ENCODE results near the gene RPS15. TPM values are rescaled to one million over a fixed set of nuclear protein-coding genes. Genes with fewer than 3 reads are reported as not detected.

The RPS15 gene
- polyA plus RNA-seq, 1 donor (not counting 4 experiments of a cell fraction or from before 2014, with no cell fraction given) = 795 TPM

DNA sequence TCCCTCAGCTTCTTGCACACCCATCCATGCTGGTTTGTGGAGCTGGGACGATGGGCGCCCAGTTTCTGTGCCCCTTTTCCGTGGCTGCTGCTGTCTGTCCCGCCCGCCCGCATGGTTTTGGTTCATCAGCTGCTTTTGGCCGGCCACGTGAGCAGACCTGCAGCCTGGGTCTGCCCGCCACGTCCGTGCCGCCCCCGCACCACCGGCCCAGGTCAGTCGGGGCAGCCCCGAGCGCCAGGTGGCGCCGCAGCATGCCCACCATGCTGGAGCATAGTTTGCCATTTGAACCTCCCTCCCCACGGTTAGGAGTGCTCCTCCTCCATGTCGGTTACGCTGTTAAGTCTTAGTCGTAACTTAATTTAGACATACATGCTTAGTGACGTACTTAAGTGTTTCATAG is 15.3 kb upstream of the RPS15 start:
- Histone ChIP-seq H3K36me3 (ENCODE audit: control insufficient read depth in 2 of 2, extremely low read depth in 1 of 2, insufficient read depth in 2 of 2, low read length in 2 of 2) (peaks cover 45 to 75% of the 10 kb centered on the region in 2 experiments), H2AFZ (ENCODE audit: control insufficient read depth, low read length) (no peak overlapping the region), H3K9me3 (ENCODE audit: control insufficient read depth, low read depth, low read length) (no peaks in the 10 kb centered on the region), H3K4me2 (ENCODE audit: control insufficient read depth, extremely low read depth, insufficient read depth, low read depth, low read length) (no peak overlapping the region), H3K4me1 (ENCODE audit: control insufficient read depth, extremely low read depth, insufficient read depth, low read length) (peaks cover 17% of the 10 kb centered on the region), H4K20me1 (ENCODE audit: control insufficient read depth, extremely low read depth, insufficient read depth, low read length) (peaks cover 25% of the 10 kb centered on the region), H3K79me2 (ENCODE audit: control insufficient read depth, insufficient read depth, low read length) (peaks cover 77% of the 10 kb centered on the region), H3K27ac (ENCODE audit: control insufficient read depth, insufficient read depth, low read length) (no peak overlapping the region), H3K9me1 (ENCODE audit: control insufficient read depth, extremely low read depth, insufficient read depth, low read length) (peaks cover 3% of the 10 kb centered on the region), H3K9ac (ENCODE audit: control insufficient read depth, extremely low read depth, insufficient read depth, low read length) (no peak overlapping the region), H3K4me3 (ENCODE audit: control insufficient read depth in 2 of 3, extremely low read depth in 1 of 3, insufficient read depth in 2 of 3, low read depth in 1 of 3, low read length in 3 of 3) (no peak overlapping the region), H3K27me3 (ENCODE audit: control insufficient read depth, extremely low read depth, insufficient read depth, low read length) (no peaks in the 10 kb centered on the region)
- no peak for TF ChIP-seq EZH2 (IDR thresholded peaks at IDR 0.05; ENCODE audit: low read length)
- TF ChIP-seq, protein P1, sequence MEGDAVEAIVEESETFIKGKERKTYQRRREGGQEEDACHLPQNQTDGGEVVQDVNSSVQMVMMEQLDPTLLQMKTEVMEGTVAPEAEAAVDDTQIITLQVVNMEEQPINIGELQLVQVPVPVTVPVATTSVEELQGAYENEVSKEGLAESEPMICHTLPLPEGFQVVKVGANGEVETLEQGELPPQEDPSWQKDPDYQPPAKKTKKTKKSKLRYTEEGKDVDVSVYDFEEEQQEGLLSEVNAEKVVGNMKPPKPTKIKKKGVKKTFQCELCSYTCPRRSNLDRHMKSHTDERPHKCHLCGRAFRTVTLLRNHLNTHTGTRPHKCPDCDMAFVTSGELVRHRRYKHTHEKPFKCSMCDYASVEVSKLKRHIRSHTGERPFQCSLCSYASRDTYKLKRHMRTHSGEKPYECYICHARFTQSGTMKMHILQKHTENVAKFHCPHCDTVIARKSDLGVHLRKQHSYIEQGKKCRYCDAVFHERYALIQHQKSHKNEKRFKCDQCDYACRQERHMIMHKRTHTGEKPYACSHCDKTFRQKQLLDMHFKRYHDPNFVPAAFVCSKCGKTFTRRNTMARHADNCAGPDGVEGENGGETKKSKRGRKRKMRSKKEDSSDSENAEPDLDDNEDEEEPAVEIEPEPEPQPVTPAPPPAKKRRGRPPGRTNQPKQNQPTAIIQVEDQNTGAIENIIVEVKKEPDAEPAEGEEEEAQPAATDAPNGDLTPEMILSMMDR (optimal IDR thresholded peaks at IDR 0.05 in 1 of 3, IDR thresholded peaks at IDR 0.05 in 1 of 3, conservative IDR thresholded peaks at IDR 0.05 in 1 of 3; ENCODE audit: extremely low read depth in 1 of 3, insufficient read depth in 2 of 3, low read length in 3 of 3) = no peak
- DNase-seq (ENCODE audit: low read depth, low spot score) (no peak), FAIRE-seq (no peak)
- dilution Hi-C loops (cut with MboI; ENCODE audit: extremely low pct_ligation_motif_present, low sequenced_read_pairs) = no loop called here

GRCh38 chr19:1423436-1424191 is 14.6 kb upstream of the RPS15 start:
- peaks cover 22% of the 10 kb centered on the region for H4K20me1 ChIP-seq (ENCODE audit: control insufficient read depth, extremely low read depth, insufficient read depth, low read length)

More at GRCh38 chr19:1423436-1424191, 14.6 kb upstream of the RPS15 start:
- Histone ChIP-seq H2AFZ (ENCODE audit: control insufficient read depth, low read length) (no peak overlapping the region), H3K4me2 (ENCODE audit: control insufficient read depth, extremely low read depth, insufficient read depth, low read depth, low read length) (no peak overlapping the region), H3K9me1 (ENCODE audit: control insufficient read depth, extremely low read depth, insufficient read depth, low read length) (peaks cover 3% of the 10 kb centered on the region), H3K4me3 (ENCODE audit: control insufficient read depth in 2 of 3, extremely low read depth in 1 of 3, insufficient read depth in 2 of 3, low read depth in 1 of 3, low read length in 3 of 3) (no peak overlapping the region), H3K9me3 (ENCODE audit: control insufficient read depth, low read depth, low read length) (no peaks in the 10 kb centered on the region), H3K27me3 (ENCODE audit: control insufficient read depth, extremely low read depth, insufficient read depth, low read length) (no peaks in the 10 kb centered on the region), H3K79me2 (ENCODE audit: control insufficient read depth, insufficient read depth, low read length) (peaks cover 70% of the 10 kb centered on the region), H3K9ac (ENCODE audit: control insufficient read depth, extremely low read depth, insufficient read depth, low read length) (no peak overlapping the region), H3K27ac (ENCODE audit: control insufficient read depth, insufficient read depth, low read length) (no peak overlapping the region), H3K36me3 (ENCODE audit: control insufficient read depth in 2 of 2, extremely low read depth in 1 of 2, insufficient read depth in 2 of 2, low read length in 2 of 2) (peaks cover 41 to 76% of the 10 kb centered on the region in 2 experiments), H3K4me1 (ENCODE audit: control insufficient read depth, extremely low read depth, insufficient read depth, low read length) (peaks cover 17% of the 10 kb centered on the region)
- dilution Hi-C loops (cut with MboI; ENCODE audit: extremely low pct_ligation_motif_present, low sequenced_read_pairs) = no loop called here
- TF ChIP-seq, protein P1 (optimal IDR thresholded peaks at IDR 0.05 in 1 of 3, IDR thresholded peaks at IDR 0.05 in 1 of 3, conservative IDR thresholded peaks at IDR 0.05 in 1 of 3; ENCODE audit: extremely low read depth in 1 of 3, insufficient read depth in 2 of 3, low read length in 3 of 3) = no peak
- DNase-seq (ENCODE audit: low read depth, low spot score) = no peak
- no peak for FAIRE-seq

Data from keratinocyte (primary cell).